ENCODE results near the gene LGMN. TPM values are rescaled to one million over a fixed set of nuclear protein-coding genes. Genes with fewer than 3 reads are reported as not detected.
"Not testable (repeated sequence)": the region's sequence is repeated elsewhere in the genome, so short reads cannot be mapped to it uniquely, and the experiment has no call there.

The LGMN gene
- total and polyA plus RNA-seq, 2 of the 8 experiments (the other 6 are each of a cell fraction or from before 2014, with no cell fraction given): 57.4 to 83.4 TPM

DNA sequence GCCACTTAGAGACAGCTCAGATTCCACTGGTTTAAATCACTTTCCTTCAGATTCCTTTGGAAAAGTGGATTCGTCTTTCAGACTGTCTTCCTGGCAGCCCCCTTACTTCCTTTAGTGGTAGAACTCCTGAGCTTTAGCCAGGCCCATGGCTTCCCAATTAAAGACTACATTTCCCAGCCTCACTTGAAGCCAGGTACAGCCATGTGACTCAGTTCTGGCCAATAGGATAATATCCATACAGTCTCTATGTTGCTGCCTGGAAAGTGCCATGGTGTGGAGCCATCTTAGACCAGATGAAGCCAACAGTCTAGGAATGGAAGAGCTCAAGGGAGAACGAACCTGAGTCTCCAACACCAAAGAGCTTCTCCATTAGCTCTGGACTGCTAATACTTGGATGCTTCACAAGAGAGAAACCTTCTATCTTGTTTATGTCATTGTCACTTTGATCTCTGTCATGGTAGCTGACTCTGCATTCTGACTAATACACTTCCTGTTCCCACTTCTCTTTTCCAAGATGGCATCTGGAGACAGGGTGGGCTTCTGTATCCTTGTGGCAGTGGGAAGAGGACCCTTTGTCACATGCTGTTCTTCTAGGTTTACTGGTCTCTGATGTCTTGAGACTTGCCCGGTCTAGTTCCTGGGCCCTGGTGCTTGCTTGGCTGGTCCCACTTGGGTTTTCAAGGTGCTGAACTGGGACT is 30.6 kb upstream of the LGMN start:
- H3K9ac ChIP-seq (replicated peaks in 1 of 4; ENCODE audit: extremely low read depth in 1 of 4, low read depth in 3 of 4, low read length in 3 of 4); H2BK15ac ChIP-seq (ENCODE audit: low read length); H4K20me1 ChIP-seq (replicated peaks in 1 of 2; ENCODE audit: control insufficient read depth in 1 of 2, insufficient read depth in 2 of 2, low read length in 2 of 2); H2BK20ac ChIP-seq (ENCODE audit: low read length); DNase-seq (ENCODE audit: low read depth in 1 of 2, low spot score in 2 of 2); H4K8ac ChIP-seq (ENCODE audit: extremely low read depth, insufficient read depth, low read length); H3K9me3 ChIP-seq (ENCODE audit: insufficient read depth in 2 of 2, low read depth in 1 of 2, low read length in 1 of 2); H3K79me1 ChIP-seq (ENCODE audit: low read depth, low read length); H4K91ac ChIP-seq (replicated peaks; ENCODE audit: insufficient read length, low read length); POLR2A ChIA-PET (ENCODE audit: partially characterized antibody); H3K4me2 ChIP-seq (ENCODE audit: insufficient read depth in 1 of 2, low read depth in 2 of 2, low read length in 2 of 2); H3K27me3 ChIP-seq (replicated peaks in 1 of 4; ENCODE audit: control insufficient read depth in 3 of 4, extremely low read depth in 1 of 4, insufficient read depth in 3 of 4, low read length in 3 of 4); H2BK5ac ChIP-seq (ENCODE audit: low read depth, low read length); H3K56ac ChIP-seq (replicated peaks; ENCODE audit: insufficient read length, low read depth, low read length); H2BK12ac ChIP-seq (ENCODE audit: low read depth, low read length); H2BK120ac ChIP-seq (replicated peaks; ENCODE audit: low read depth, low read length); H2AFZ ChIP-seq (ENCODE audit: low read length); H3K14ac ChIP-seq (ENCODE audit: insufficient read length); H3K27ac ChIP-seq (ENCODE audit: low read depth, low read length); H2AK5ac ChIP-seq (ENCODE audit: low read depth, low read length); H3K4me1 ChIP-seq (replicated peaks in 1 of 4; ENCODE audit: control insufficient read depth in 3 of 4, insufficient read depth in 4 of 4, low read length in 3 of 4); H3K79me2 ChIP-seq (ENCODE audit: control insufficient read depth in 1 of 2, insufficient read depth in 2 of 2, low read length in 2 of 2); H4K5ac ChIP-seq (ENCODE audit: insufficient read length, low read depth, low read length); H3K23me2 ChIP-seq (ENCODE audit: low read depth, low read length); H3K36me3 ChIP-seq (ENCODE audit: control insufficient read depth in 2 of 4, insufficient read depth in 4 of 4, low read length in 3 of 4); H3K4me3 ChIP-seq (ENCODE audit: extremely low read depth in 1 of 4, insufficient read depth in 2 of 4, low read depth in 3 of 4, low read length in 4 of 4); H3K23ac ChIP-seq (ENCODE audit: insufficient read length); FAIRE-seq; H3K18ac ChIP-seq (ENCODE audit: extremely low read depth, low read length); H3K4ac ChIP-seq (replicated peaks; ENCODE audit: insufficient read length, low read depth, low read length): not testable (repeated sequence)
- 0 out of 2 replicates have a peak, but pooled peaks have one; percentile 32 for TF ChIP-seq YY1 (IDR thresholded peaks at IDR 0.05; ENCODE audit: low read depth, low read length)
- WGBS, 2 experiments (ENCODE audit: extremely low coverage in 1 of 2, insufficient coverage in 1 of 2, insufficient read length in 1 of 2, insufficient replicate concordance in 2 of 2, low coverage in 1 of 2, low lambda C conversion rate in 2 of 2, missing lambda C conversion rate in 1 of 2): 81% methylated on average over 2 of the region's 3 CpGs; no CpG with 5 or more reads in 1 of the 2 experiments
- CTCF ChIA-PET (ENCODE audit: partially characterized antibody): interaction anchor here (0.9 to 1.6 kb wide), 2 partner anchors 14 to 311 kb away, joined by 3 to 4 read pairs; no protein-coding TSS in a partner anchor

Data from H1 (cell line).